K562 (cell line): ENCODE data around the gene STK24. TPM values are rescaled to one million over a fixed set of nuclear protein-coding genes. Genes with fewer than 3 reads are reported as not detected.

Source experiments
- ATAC-seq: fragments of 200-7000 bp; cut with Tn5 transposase; 3 replicates; pipeline ENCODE4 v1.9.1; 2020; ENCODE audit warnings: moderate library complexity
- BruUV-seq: library from RNA; stranded (reverse); fragments of 400-500 nt; replicated peaks from 2 replicates; lab custom pipeline; 2021; lab: Mats Ljungman, UMichigan
- CTCF ChIA-PET: fragments of 300-600 bp; formaldehyde crosslinking; extraction: SDS; loops from one replicate; lab custom pipeline; 2021; ENCODE audit warnings: low intra/inter-chr PET ratio; lab: Yijun Ruan, JAX
- POLR2A ChIA-PET: fragments of 300-600, 350-650 bp; sonication (Branson Sonifier 250); formaldehyde crosslinking; extraction: SDS; loops from one replicate; lab custom pipeline; 2021; ENCODE audit warnings: antibody characterized with exemption, inconsistent platforms; lab: Yijun Ruan, JAX
- DNase-seq, 4 experiments: peaks; one replicate each; pipeline versions ENCODE4 v3.0.0 to v3.0.0-alpha.2; 2011 to 2018; ENCODE audit warnings: low spot score in 3 of 4, mixed read lengths in 3 of 4; ENCODE audit errors: extremely low read depth in 1 of 4
- FAIRE-seq: peaks from 2 replicates; lab custom pipeline; 2011; peaks lifted over from hg19 to GRCh38; lab: Jason Lieb, UNC
- H2AFZ ChIP-seq: 2 replicates; pipeline ENCODE4 v1.6.0; 2011; ENCODE audit warnings: low read depth, low read length, control low read depth, inconsistent platforms
- H3K27ac ChIP-seq: fragments of 200-600 bp; 3 replicates; pipeline ENCODE4 v1.8.0; 2011; ENCODE audit warnings: low read depth, mild to moderate bottlenecking, control low read depth, inconsistent platforms, low read length, moderate library complexity, mixed read lengths; ENCODE audit errors: extremely low read depth
- H3K27me3 ChIP-seq, 2 experiments: fragments of 300-600 bp in 1 of 2; 2 replicates in 1 of 2; 3 replicates in 1 of 2; pipeline versions ENCODE4 v1.6.0 to v1.8.0; 2011; ENCODE audit warnings: inconsistent platforms in 2 of 2, low read length in 2 of 2, mild to moderate bottlenecking in 1 of 2, mixed read lengths in 1 of 2, moderate library complexity in 1 of 2; ENCODE audit not compliant: control insufficient read depth in 2 of 2, insufficient read depth in 2 of 2
- H3K36me3 ChIP-seq: fragments of 300-600 bp; 3 replicates; pipeline ENCODE4 v1.8.0; 2011; ENCODE audit warnings: mild to moderate bottlenecking, low read length, inconsistent platforms; ENCODE audit not compliant: control insufficient read depth, insufficient read depth
- H3K4me1 ChIP-seq, 2 experiments: fragments of 200-600 bp in 1 of 2; replicated peaks in 1 of 2; 2 replicates in 1 of 2; 3 replicates in 1 of 2; pipeline versions ENCODE4 v1.5.1 to v1.8.0; 2011; ENCODE audit warnings: inconsistent platforms in 2 of 2, low read length in 2 of 2, mild to moderate bottlenecking in 1 of 2, mixed read lengths in 1 of 2, moderate library complexity in 1 of 2; ENCODE audit not compliant: control insufficient read depth in 2 of 2, insufficient read depth in 2 of 2
- H3K4me2 ChIP-seq: 2 replicates; pipeline ENCODE4 v1.6.1; 2011; ENCODE audit warnings: low read length, control low read depth, inconsistent platforms, mixed read lengths; ENCODE audit not compliant: insufficient read depth
- H3K4me3 ChIP-seq: fragments of 200-600 bp; sonication (generic), shearing (Covaris generic); 2 replicates; pipeline ENCODE4 v1.5.1; 2016; ENCODE audit warnings: control low read depth, inconsistent platforms
- H3K79me2 ChIP-seq: fragments of 200-600 bp; 3 replicates; pipeline ENCODE4 v1.8.0; 2011; ENCODE audit warnings: low read length, inconsistent platforms; ENCODE audit not compliant: control insufficient read depth, insufficient read depth
- H3K9ac ChIP-seq, 2 experiments: 2 replicates each; pipeline versions ENCODE4 v1.6.0 to v1.6.1; 2011; ENCODE audit warnings: low read depth in 2 of 2, low read length in 2 of 2, control low read depth in 1 of 2, inconsistent platforms in 1 of 2, mild to moderate bottlenecking in 1 of 2, mixed read lengths in 1 of 2; ENCODE audit not compliant: insufficient read depth in 1 of 2
- H3K9me1 ChIP-seq: one replicate; pipeline ENCODE4 v1.6.0; 2011; ENCODE audit warnings: inconsistent platforms, mild to moderate bottlenecking, low read length, moderate library complexity; ENCODE audit not compliant: control insufficient read depth, insufficient read depth
- H3K9me3 ChIP-seq: replicated peaks from 2 replicates; pipeline ENCODE4 v1.5.1; 2011; ENCODE audit warnings: low read depth, low read length, inconsistent platforms; ENCODE audit not compliant: control insufficient read depth, insufficient read depth
- H4K20me1 ChIP-seq: replicated peaks from 2 replicates; pipeline ENCODE4 v1.6.1; 2011; ENCODE audit warnings: low read length, inconsistent platforms, mixed read lengths; ENCODE audit not compliant: control insufficient read depth, insufficient read depth
- EWSR1 ChIP-seq: fragments of 450-650 bp; IDR thresholded peaks from 2 replicates; pipeline ENCODE4 v1.6.1; 2018; ENCODE audit warnings: borderline replicate concordance, mild to moderate bottlenecking, low read depth, moderate library complexity; ENCODE audit not compliant: partially characterized antibody
- MYC ChIP-seq, 2 experiments: fragments of 250-450 bp in 1 of 2; sonication (Bioruptor Pico) in 1 of 2; IDR thresholded peaks; 2 replicates each; pipeline versions ENCODE4 v1.5.1 to v1.6.1; 2012 to 2021; ENCODE audit warnings: low read depth in 2 of 2, borderline replicate concordance in 1 of 2, improper control_type of control experiment in 1 of 2, low read length in 1 of 2, mild to moderate bottlenecking in 1 of 2, moderate library complexity in 1 of 2
- PKNOX1 ChIP-seq: fragments of 450-650 bp; IDR thresholded peaks from 2 replicates; pipeline ENCODE4 v1.6.1; 2016
- POLR2H ChIP-seq: IDR thresholded peaks from 2 replicates; pipeline ENCODE4 v1.6.1; 2016; ENCODE audit warnings: missing genetic modification characterization, low read depth, mild to moderate bottlenecking, control low read depth, missing compliant biosample characterization, moderate library complexity
- RCOR1 ChIP-seq, 2 experiments: IDR thresholded peaks; 2 replicates each; pipeline ENCODE4 v1.6.1; 2012; ENCODE audit warnings: low read depth in 2 of 2, low read length in 2 of 2, borderline replicate concordance in 1 of 2, improper control_type of control experiment in 1 of 2
- SREBF1 ChIP-seq: fragments of 150-350 bp; IDR thresholded peaks from 2 replicates; pipeline ENCODE4 v1.6.1; 2014; ENCODE audit warnings: antibody characterized with exemption, low read depth, low read length, borderline replicate concordance
- TAF9B ChIP-seq: fragments of 450-650 bp; IDR thresholded peaks from 2 replicates; pipeline ENCODE4 v1.6.1; 2018; ENCODE audit warnings: mild to moderate bottlenecking; ENCODE audit not compliant: partially characterized antibody
- ZEB2 ChIP-seq: fragments of 450-650 bp; IDR thresholded peaks from 2 replicates; pipeline ENCODE4 v1.6.1; 2016
- WGBS: fragments of 100-300 bp; shearing (Covaris generic); methylation state at CpG from one replicate; pipeline ENCODE4 v1.1.6; 2016; ENCODE audit warnings: low coverage, mixed read lengths; ENCODE audit not compliant: insufficient coverage; ENCODE audit errors: missing lambda C conversion rate; 5-methylcytosine and 5-hydroxymethylcytosine counted together
- in situ Hi-C: fragments of 300-500 bp; cut with MboI; formaldehyde crosslinking; loops from 4 replicates; pipeline ENCODE4 v1.15.0; 2018; ENCODE audit warnings: inconsistent platforms, mixed read lengths
- intact Hi-C: fragments of 100-400 bp; cut with micrococcal nuclease; formaldehyde crosslinking; loops from 2 replicates; pipeline ENCODE4 v1.14.2; 2022
- polyA plus RNA-seq, 8 experiments: library from polyadenylated mRNA; depleted of rRNA in 4 of 8; stranded (reverse) in 5 of 8; unstranded in 3 of 8; fragments of >200 nt; fragmentation: Nextera tagmentation in 2 of 8; fragmentation: Illumina TruSeq in 1 of 8; extraction: Ambion mirVana in 2 of 8; extraction: Trizol in 1 of 8; gene quantifications; 2 replicates each; pipeline versions ENCODE4 v1.2.1 to v1.2.3, GENCODE V29; 2011 to 2014; ENCODE audit warnings: inconsistent platforms in 1 of 8, missing spikeins in 1 of 8
- total RNA-seq, 7 experiments: library from RNA; depleted of rRNA in 6 of 7; stranded (reverse); fragments of >200 nt in 6 of 7; fragmentation: Illumina TruSeq in 2 of 7; extraction: Trizol in 2 of 7; gene quantifications; 2 replicates each; pipeline versions ENCODE4 v1.2.1 to v1.2.3, GENCODE V29; 2011 to 2021; ENCODE audit warnings: low replicate concordance in 1 of 7
- TF ChIP-seq, protein P1 (sequence below), 3 experiments: IDR thresholded peaks in 2 of 3; conservative IDR thresholded peaks in 1 of 3; 2 replicates each; pipeline ENCODE4 v1.5.1; 2011 to 2012; ENCODE audit warnings: low read length in 3 of 3, mild to moderate bottlenecking in 3 of 3, control low read depth in 2 of 3, improper control_type of control experiment in 1 of 3, inconsistent platforms in 1 of 3, low read depth in 1 of 3, mixed read lengths in 1 of 3, moderate library complexity in 1 of 3; ENCODE audit not compliant: insufficient read depth in 2 of 3

STK24 gene
- total and polyA plus RNA-seq, 9 of the 15 experiments (the other 6 are each of a cell fraction or from before 2014, with no cell fraction given), result 3.8 to 78.4 (median 28.2) TPM

GRCh38 chr13:98541701-98542203 is 35.2 kb downstream of the STK24 start:
- ChIA-PET CTCF (no interaction called here), POLR2A (interaction anchor here (0.6 to 2.4 kb wide), 5 partner anchors 9 to 398 kb away, joined by 3 to 13 read pairs (median 3); no protein-coding TSS in a partner anchor)
- BruUV-seq, result TSS peak; percentile 25
- intact Hi-C loops (no loop called here), in situ Hi-C loops (no loop called here)
- no peak overlapping the region; the same call in 1 of the 2 replicates for H3K4me2 ChIP-seq
- DNase-seq (peak in 1 of 4 experiments; percentile 10), ATAC-seq (peak; percentile 57), FAIRE-seq (peak; percentile 57)
- peaks cover 48% of the 10 kb centered on the region for H4K20me1 ChIP-seq
- H3K79me2 ChIP-seq, result peaks cover 92% of the 10 kb centered on the region
- H3K4me1 ChIP-seq, result peaks cover 19 to 29% of the 10 kb centered on the region in 2 experiments
- H3K9me3 ChIP-seq, result no peaks in the 10 kb centered on the region
- WGBS, result 16% methylated on average over 10 of the region's 10 CpGs
- no peaks in the 10 kb centered on the region for H3K27me3 ChIP-seq
- H3K9ac ChIP-seq, result no peak overlapping the region
- no peak overlapping the region for H2AFZ ChIP-seq
- peaks cover 8% of the 10 kb centered on the region; the same call in 1 of the 3 replicates for H3K36me3 ChIP-seq
- H3K9me1 ChIP-seq, result peaks cover 15% of the 10 kb centered on the region
- H3K27ac ChIP-seq, result no peak overlapping the region
- no peak overlapping the region for H3K4me3 ChIP-seq
- TF ChIP-seq SREBF1, result no peak
- TF ChIP-seq TAF9B, result no peak
- TF ChIP-seq MYC (IDR thresholded peaks at IDR 0.05; ENCODE audit: low read depth, low read length), result no peak
- TF ChIP-seq MYC (CRISPR knock-in tag; IDR thresholded peaks at IDR 0.05; ENCODE audit: borderline replicate concordance, low read depth), result no peak
- no peak for TF ChIP-seq POLR2H (tag)
- TF ChIP-seq PKNOX1, result no peak
- TF ChIP-seq ZEB2, result no peak
- TF ChIP-seq, protein P1, sequence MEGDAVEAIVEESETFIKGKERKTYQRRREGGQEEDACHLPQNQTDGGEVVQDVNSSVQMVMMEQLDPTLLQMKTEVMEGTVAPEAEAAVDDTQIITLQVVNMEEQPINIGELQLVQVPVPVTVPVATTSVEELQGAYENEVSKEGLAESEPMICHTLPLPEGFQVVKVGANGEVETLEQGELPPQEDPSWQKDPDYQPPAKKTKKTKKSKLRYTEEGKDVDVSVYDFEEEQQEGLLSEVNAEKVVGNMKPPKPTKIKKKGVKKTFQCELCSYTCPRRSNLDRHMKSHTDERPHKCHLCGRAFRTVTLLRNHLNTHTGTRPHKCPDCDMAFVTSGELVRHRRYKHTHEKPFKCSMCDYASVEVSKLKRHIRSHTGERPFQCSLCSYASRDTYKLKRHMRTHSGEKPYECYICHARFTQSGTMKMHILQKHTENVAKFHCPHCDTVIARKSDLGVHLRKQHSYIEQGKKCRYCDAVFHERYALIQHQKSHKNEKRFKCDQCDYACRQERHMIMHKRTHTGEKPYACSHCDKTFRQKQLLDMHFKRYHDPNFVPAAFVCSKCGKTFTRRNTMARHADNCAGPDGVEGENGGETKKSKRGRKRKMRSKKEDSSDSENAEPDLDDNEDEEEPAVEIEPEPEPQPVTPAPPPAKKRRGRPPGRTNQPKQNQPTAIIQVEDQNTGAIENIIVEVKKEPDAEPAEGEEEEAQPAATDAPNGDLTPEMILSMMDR (IDR thresholded peaks at IDR 0.05 in 2 of 3, conservative IDR thresholded peaks at IDR 0.05 in 1 of 3; ENCODE audit: insufficient read depth in 2 of 3, low read depth in 1 of 3, low read length in 3 of 3), result 0 out of 6 replicates have a peak, but pooled peaks of 1 of the 3 experiments have one; percentile 8
- TF ChIP-seq EWSR1, result no peak
- TF ChIP-seq RCOR1 (IDR thresholded peaks at IDR 0.05; ENCODE audit: borderline replicate concordance in 1 of 2, low read depth in 2 of 2, low read length in 2 of 2), result no peak
